ENCODE measurements around the gene VRK3.
A peak's percentile ranks its signal among the peaks of the same experiment; 100 is the strongest.

The VRK3 gene

GRCh38 chr19:49929611-49930482 is 95.3 kb downstream of the VRK3 start:
- DNase-seq (ENCODE audit: low read depth), result peak; percentile 67

GRCh38 chr19:49929121-49929610 is 96.0 kb downstream of the VRK3 start, which contains the start of the genes ATF5 and NUP62:
Gene ATF5 (plus strand): TSS chr19:49929205. CDS start chr19:49930851, 1,646 bp downstream.
Gene NUP62 (minus strand): TSS chr19:49929504. CDS start chr19:49909807, 19,697 bp downstream.
- DNase-seq (ENCODE audit: low read depth), result peak; percentile 22

GRCh38 chr19:49927526-49928264 is 97.5 kb downstream of the VRK3 start:
- no peak for DNase-seq (ENCODE audit: low read depth)

DNA sequence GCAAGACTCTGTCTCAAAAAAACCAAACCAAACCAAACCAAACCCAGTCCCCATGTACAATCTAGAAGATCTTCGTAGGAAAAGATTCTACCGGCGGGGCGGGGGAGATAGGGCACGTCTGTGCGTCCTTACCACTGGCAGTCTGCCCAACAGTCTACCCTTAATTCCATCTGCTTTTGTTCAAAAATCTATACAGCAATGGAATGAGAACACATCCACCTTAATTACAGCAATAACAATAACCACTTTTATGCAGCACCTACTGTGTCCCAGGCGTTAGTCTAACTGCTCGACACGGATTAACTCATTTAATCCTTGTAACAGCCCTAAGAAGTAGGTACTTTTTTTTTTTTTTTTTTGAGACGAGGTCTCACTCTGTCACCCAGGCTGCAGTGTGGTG is 98.7 kb downstream of the VRK3 start:
- DNase-seq (ENCODE audit: low read depth), result no peak
